SU-DHL-6 (cell line): ENCODE data around the gene TBC1D5.

ENCODE experiments used
- CTCF ChIP-seq: fragments of 200-600 bp; sonication (generic); IDR thresholded peaks from one replicate; pipeline ENCODE4 v1.5.1; 2017; ENCODE audit warnings: antibody characterized with exemption, mild to moderate bottlenecking, low read length, moderate library complexity; ENCODE audit not compliant: insufficient read depth, poor library complexity, severe bottlenecking
- EZH2phosphoT487 ChIP-seq: fragments of 200-600 bp; sonication (generic), shearing (Covaris generic); conservative IDR thresholded peaks from 2 replicates; pipeline ENCODE4 v1.6.1; 2018; ENCODE audit warnings: mild to moderate bottlenecking, antibody characterized with exemption, low read length, moderate library complexity, mixed read lengths

- TF ChIP-seq CTCF (no peak), EZH2phosphoT487 (no peak)
Observed at GRCh38 chr3:17239417-17239816, 503.0 kb downstream of the TBC1D5 start.
